Lung microvascular endothelial cell (primary cell): Measurements from ENCODE around the gene TMEM272. TPM values are rescaled to one million over a fixed set of nuclear protein-coding genes. Genes with fewer than 3 reads are reported as not detected.

Experiments
- DNase-seq, 2 donors: peaks; one replicate each; pipeline versions ENCODE4 v3.0.0 to v3.0.0-alpha.2; 2010; ENCODE audit warnings: low read depth in 2 of 2
- total RNA-seq: library from RNA; depleted of rRNA; stranded (reverse); fragments of >200 nt; gene quantifications from 2 replicates; pipeline ENCODE4 v1.2.1, GENCODE V29; 2014

Gene TMEM272
- total RNA-seq, 1 donor from 2014 or later: not detected

DNA sequence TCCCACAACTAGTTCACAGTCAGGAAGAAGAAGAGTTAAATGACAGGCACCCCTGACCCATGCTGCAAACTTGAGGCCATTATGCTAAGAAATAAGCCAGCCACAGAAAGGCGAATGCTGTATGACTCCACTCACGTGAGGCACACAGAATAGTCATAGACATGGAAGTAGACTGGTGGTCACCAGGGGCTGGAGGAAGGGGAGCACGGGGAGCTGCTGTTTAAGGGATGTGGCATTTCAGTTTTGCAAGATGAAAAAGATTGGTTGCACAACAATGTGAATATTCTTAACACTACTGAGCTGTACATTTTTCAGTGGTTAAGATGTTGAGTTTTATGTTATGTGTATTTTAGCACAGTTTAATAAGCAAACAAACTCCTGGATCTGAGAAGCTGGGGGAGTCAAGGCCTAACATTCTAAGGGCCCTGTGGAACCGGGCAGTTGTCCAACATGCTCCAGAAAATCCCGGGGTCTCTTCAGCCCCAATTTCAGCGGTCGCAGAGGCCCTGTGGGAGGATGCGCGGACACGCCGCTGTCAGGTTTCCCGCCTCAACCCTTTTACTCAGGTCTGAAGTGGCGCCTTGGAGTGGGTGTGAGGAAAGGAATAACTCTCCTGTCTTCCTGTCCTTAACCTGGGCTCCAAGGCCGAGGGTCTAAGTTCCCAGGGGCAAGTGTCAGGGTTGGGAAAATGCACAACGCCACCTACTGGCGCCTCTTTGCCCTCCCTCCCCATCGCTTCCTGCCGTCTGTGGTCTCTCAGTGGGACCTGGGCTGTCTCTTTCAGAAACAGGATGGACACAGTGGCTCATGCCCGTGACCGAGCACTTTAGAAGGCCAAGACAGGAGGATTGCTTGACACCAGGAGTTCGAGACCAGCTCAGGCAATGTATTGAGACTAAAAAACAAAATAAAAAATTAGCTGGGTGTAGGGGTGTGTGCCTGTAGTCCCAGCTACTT is 4.4 kb upstream of the TMEM272 start:
- DNase-seq: peak; percentile 18 to 20

- DNase-seq: peak in 1 of 2 donors; percentile 55
Observed at GRCh38 chr13:51848674-51849073, 3.7 kb upstream of the TMEM272 start.

- no peak for DNase-seq
Observed at GRCh38 chr13:51846756-51847155, 1.8 kb upstream of the TMEM272 start.

DNA sequence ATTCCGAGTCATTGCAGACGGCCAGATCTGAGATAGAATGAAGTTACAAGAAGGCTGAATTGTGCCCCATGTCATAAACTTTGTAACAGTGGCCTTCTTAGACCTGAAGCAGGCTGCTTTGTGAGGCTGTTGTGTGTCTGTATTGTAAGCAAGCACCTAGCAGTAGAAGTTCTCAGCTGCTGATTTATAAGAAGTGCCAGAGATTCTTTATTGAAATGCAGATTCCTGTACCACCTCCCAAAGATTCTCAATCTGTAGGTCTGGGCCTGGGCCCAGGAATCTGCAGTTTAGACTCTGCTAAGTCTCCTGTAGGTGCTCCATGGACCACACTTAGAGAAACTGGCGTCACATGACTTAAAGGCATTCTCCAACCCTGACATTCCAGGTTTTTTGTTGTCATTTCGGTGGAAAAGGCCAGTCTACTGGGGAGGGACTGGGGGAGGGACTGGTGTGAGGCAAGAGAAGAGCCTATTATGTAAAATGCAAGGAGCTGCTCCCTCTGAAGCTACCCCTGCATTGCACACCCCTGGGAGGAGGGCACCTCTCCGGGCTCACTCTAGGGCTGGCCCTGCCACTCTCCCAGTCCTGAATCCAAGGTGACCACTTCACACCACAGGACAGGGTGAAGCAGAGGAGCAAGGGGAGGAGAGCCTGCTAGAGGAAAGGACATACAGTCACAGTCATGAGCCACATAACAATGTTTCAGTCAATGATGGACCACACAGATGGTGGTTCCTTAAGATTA is 769 bp upstream of the TMEM272 start:
- DNase-seq: no peak

DNA sequence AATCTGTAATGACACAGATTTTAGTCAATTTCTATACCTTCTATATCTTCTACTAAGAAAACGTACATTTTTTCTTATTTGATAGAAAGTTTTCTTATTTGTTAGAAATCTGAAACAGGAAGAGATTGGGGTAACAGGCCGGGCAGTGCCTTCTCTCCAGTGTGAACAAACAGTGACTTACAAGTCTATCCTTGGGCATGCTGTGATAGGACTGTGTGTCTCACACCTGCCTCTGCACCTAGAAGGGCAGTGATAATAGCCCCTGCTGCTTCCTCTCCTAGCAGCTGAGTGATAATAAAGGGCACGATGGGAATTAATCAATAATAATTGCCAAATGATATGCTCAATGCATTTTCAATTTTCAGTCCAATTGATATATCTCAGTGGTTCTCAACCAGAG is 1.4 kb downstream of the TMEM272 start:
- no peak for DNase-seq

DNA sequence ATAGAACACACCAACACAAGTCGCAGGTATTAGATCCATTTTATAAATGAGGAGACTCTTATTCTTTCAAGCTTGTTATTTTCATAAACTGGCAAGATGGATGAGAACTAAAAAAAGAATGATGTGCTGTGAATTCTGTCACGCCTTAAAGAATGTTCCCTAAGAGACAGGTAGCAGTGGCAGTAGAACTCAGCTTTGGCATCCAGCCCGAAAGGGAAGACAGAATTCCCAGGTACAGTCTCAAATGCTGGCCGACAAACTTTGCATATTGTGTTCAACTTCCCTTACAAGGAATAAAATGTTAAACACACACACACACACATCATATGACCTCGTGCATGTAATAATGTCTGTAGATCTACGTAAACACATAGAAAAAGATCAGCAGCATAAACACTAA is 3.2 kb downstream of the TMEM272 start:
- DNase-seq: no peak

GRCh38 chr13:51840917-51841316 is 4.1 kb downstream of the TMEM272 start:
- no peak for DNase-seq

- no peak for DNase-seq
Observed at GRCh38 chr13:51839711-51840540, 5.1 kb downstream of the TMEM272 start.

- DNase-seq: peak in 1 of 2 donors; percentile 28
Observed at GRCh38 chr13:51838240-51838846, 6.6 kb downstream of the TMEM272 start.

DNA sequence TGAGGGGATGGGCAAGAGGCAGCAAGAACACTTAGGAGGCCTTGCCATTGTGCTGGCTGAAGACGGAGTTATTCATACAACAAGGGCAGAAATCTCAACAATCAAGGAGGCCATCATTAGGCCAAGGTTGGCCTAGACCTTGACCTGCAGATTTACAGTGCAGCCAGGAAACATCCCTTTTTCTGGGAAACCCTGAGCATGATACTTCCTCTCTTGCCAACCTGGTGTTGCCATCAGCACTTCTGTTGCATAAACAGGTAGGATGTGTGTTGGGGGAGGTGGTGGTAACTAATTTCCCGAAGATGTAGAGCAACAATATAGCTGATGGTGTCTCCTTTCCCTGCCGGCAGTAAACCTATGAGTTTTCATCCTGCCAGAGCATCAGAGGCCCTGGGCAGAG is 8.0 kb downstream of the TMEM272 start:
- no peak for DNase-seq

DNA sequence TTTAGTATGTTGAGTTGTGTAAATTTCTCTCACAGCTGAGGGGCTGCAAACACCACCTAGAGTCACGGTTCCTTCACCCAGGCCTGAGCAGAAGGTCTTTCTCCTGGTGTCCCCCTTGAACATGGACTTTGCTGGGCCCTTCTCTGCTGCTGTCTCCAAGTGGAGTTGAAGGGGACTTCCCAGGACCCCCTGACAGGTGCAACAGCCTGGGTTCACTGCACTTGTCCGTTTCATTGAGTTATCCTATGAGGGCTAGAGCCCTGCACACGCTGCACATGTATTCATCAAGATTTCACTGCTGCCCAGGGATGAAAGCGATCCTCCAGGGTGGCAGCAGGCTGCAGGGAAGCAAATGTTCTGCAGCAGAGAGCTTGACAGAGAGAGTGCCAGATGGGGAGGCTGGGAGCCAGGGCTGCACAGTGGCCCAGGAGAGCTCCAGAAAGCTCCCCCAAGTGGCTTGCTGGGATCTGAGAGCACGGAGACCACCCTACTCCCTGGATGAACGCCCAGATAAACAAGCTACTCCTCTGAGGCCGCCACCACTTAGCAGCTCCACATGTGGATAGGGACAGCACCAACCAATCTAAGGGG is 10.3 kb downstream of the TMEM272 start:
- DNase-seq: no peak

GRCh38 chr13:51833980-51834379 is 11.0 kb downstream of the TMEM272 start:
- no peak for DNase-seq

GRCh38 chr13:51832471-51833152 is 12.4 kb downstream of the TMEM272 start:
- peak; percentile 34 to 38 for DNase-seq

DNA sequence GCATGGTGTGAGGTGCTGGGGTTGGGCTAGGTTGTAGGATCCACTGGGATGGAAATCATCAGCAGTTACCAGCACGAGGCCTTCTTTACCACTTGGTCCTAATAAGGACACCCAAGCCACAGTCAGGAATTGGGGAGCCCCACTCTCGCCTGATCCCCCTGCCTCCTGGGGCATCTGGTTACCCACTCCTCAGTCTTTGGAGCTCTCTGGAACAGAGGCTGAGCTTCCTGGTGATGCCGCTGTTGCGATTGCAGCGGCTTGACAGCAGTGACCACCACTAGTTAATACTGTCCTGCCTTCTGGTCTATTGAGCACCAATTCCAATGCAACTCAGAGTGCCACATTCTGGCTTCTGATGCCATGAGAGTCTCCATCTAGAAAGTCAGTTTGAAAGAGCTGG is 13.5 kb downstream of the TMEM272 start:
- DNase-seq: no peak

GRCh38 chr13:51829568-51829899 is 15.4 kb downstream of the TMEM272 start:
- DNase-seq: no peak

DNA sequence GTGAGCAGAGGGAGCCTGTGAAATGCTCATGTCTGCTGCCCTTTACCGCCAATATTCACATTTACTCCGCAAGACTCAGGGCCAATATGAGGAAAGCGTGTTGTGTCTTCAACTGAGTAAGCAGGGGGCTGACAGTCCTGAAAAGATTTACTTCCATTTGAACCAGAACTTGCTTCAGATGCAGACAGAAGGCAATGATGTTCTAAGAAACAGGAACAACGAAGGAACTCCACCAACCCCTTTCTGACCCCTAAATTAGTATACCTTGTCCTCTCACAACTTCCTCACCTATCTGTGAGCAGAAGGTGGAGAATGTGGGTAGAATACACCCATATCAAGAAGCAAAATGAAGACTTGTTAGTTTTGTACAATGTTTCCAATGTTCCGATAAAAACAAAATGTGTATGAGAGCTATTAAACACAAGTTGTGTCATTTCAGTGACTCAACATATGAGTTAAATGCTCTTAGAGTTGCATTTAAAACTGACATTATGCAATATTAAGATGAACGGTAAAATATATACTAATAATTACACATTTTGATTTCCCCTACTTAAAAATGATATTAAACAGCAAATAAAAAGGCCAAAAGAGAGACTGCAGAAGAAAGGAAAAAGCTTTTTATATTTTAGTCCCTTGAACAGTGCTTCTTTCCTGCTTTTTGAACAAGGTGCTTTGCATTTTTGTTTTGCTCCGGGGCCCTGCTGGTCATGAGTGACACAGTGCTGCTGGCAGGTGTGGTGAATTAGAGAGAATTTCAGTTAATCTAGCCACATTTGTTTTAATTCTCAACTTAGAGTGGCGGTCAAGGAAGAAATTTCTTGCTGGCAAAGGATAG is 16.0 kb downstream of the TMEM272 start:
- no peak for DNase-seq

DNA sequence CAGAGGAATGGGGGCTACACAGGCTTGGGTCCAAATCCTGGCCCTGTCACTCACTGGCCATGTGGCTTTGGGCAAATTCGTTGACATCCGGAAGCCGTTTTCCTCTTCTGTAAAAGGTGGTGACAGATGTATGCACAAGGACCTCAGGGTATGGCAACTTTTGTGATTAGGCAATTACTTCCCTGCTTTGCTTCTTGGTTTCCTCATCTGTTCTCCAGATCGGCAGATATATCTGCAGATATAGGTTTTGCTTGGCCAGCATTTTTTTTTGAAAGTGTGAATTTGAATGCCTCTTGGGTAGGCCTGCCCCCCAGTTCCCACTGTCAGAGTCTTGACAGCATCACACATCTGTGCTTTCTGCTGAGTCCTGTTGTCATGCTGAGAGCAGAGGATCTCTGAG is 17.7 kb downstream of the TMEM272 start:
- DNase-seq: no peak

DNA sequence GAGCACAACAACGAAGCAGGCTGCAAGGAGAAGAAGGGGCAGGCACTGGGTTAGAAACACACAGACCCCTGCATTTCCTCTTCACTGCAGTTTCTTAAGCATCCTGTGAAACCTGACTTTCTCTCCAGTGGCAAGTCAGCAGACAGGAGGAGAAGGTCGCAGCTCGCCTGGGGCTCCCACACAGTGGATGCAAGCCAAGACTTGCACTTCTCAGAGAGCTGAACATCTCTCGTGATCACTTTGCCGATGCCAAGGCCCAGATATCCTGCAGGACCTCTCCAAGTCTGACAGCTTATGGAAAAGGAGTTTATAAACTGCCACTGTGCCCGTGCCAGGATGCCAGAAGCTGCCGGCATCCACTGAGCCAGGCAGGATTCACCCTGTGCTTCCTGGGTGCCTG is 18.4 kb downstream of the TMEM272 start:
- DNase-seq: no peak

GRCh38 chr13:51825681-51826254 is 19.2 kb downstream of the TMEM272 start:
- no peak for DNase-seq
